ENCODE results near the gene RAD1.

DNA sequence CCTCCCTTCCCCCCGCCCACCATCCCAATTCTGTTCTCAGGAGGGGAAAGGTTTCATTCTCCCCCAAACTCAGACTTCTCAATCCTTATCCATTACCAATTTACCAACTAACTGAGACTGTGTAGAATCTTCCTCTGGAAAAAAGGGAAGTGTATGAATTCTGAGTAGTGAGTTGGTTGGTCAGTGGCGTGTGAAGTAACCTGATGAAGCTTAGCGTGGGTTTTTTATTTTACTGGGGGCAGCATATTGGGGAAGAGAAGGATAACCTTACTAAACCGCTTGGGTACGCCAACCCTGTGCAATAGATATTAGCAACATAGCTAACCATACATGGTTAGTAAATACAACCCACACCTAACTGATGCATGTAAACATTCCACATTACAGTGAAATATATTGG is 13.0 kb upstream of the RAD1 start:
- TF ChIP-seq, protein P1, sequence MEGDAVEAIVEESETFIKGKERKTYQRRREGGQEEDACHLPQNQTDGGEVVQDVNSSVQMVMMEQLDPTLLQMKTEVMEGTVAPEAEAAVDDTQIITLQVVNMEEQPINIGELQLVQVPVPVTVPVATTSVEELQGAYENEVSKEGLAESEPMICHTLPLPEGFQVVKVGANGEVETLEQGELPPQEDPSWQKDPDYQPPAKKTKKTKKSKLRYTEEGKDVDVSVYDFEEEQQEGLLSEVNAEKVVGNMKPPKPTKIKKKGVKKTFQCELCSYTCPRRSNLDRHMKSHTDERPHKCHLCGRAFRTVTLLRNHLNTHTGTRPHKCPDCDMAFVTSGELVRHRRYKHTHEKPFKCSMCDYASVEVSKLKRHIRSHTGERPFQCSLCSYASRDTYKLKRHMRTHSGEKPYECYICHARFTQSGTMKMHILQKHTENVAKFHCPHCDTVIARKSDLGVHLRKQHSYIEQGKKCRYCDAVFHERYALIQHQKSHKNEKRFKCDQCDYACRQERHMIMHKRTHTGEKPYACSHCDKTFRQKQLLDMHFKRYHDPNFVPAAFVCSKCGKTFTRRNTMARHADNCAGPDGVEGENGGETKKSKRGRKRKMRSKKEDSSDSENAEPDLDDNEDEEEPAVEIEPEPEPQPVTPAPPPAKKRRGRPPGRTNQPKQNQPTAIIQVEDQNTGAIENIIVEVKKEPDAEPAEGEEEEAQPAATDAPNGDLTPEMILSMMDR (optimal IDR thresholded peaks at IDR 0.05 in 1 of 3, IDR thresholded peaks at IDR 0.05 in 1 of 3, conservative IDR thresholded peaks at IDR 0.05 in 1 of 3; ENCODE audit: extremely low read depth in 1 of 3, insufficient read depth in 2 of 3, low read length in 3 of 3) = no peak
- no peak for TF ChIP-seq EZH2 (IDR thresholded peaks at IDR 0.05; ENCODE audit: low read length)

Measured in keratinocyte (primary cell).